Kidney epithelial cell (primary cell): Measurements from ENCODE around the gene ABCB11. TPM values are rescaled to one million over a fixed set of nuclear protein-coding genes. Genes with fewer than 3 reads are reported as not detected.

Experiments
- DNase-seq: peaks from one replicate; pipeline ENCODE4 v3.0.0-alpha.2; 2010; ENCODE audit warnings: low read depth
- H3K27me3 ChIP-seq: 2 replicates; pipeline ENCODE4 v1.6.0; 2011; ENCODE audit warnings: low read length; ENCODE audit not compliant: control insufficient read depth, insufficient read depth
- H3K36me3 ChIP-seq: 2 replicates; pipeline ENCODE4 v1.5.1; 2011; ENCODE audit warnings: low read length; ENCODE audit not compliant: control insufficient read depth, insufficient read depth
- H3K4me3 ChIP-seq: 2 replicates; pipeline ENCODE4 v1.5.1; 2011; ENCODE audit warnings: low read depth, mild to moderate bottlenecking, control low read depth, low read length
- total RNA-seq: library from RNA; depleted of rRNA; stranded (reverse); fragments of >200 nt; gene quantifications from 2 replicates; pipeline ENCODE4 v1.2.3, GENCODE V29; 2015
- TF ChIP-seq, protein P1 (sequence below): IDR thresholded peaks from 2 replicates; pipeline ENCODE4 v1.5.1; 2011; ENCODE audit warnings: mild to moderate bottlenecking, moderate library complexity, low read length, control low read depth, inconsistent platforms; ENCODE audit not compliant: insufficient read depth, poor library complexity, severe bottlenecking

The ABCB11 gene
- total RNA-seq, 1 donor from 2014 or later = not detected

- Histone ChIP-seq H3K36me3 (no peaks in the 10 kb centered on the region), H3K4me3 (no peak overlapping the region), H3K27me3 (no peaks in the 10 kb centered on the region)
- DNase-seq = no peak
- TF ChIP-seq, protein P1, sequence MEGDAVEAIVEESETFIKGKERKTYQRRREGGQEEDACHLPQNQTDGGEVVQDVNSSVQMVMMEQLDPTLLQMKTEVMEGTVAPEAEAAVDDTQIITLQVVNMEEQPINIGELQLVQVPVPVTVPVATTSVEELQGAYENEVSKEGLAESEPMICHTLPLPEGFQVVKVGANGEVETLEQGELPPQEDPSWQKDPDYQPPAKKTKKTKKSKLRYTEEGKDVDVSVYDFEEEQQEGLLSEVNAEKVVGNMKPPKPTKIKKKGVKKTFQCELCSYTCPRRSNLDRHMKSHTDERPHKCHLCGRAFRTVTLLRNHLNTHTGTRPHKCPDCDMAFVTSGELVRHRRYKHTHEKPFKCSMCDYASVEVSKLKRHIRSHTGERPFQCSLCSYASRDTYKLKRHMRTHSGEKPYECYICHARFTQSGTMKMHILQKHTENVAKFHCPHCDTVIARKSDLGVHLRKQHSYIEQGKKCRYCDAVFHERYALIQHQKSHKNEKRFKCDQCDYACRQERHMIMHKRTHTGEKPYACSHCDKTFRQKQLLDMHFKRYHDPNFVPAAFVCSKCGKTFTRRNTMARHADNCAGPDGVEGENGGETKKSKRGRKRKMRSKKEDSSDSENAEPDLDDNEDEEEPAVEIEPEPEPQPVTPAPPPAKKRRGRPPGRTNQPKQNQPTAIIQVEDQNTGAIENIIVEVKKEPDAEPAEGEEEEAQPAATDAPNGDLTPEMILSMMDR = no peak
Observed at GRCh38 chr2:168981651-168982050, 49.5 kb downstream of the ABCB11 start.

DNA sequence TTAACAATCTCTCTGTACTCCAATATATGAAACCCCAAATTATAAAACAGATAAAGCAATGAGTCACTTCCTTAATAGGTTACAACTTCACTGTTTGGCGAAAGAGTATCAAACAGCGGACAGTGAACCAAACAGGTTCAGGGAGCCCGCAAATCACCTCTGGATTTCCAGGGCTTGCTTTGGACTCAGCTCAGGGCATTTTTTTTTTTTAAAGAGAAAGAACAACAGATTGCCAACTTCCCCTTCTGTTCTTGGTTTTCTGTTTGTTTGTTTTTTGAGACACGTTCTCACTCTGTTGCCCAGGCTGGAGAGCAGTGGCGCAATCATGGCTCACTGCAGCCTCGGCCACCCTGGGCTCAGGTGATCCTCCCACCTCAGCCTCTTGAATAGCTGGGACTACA, 52.7 kb downstream of the ABCB11 start:
- Histone ChIP-seq H3K27me3 (no peaks in the 10 kb centered on the region), H3K36me3 (no peaks in the 10 kb centered on the region), H3K4me3 (no peak overlapping the region)
- TF ChIP-seq, protein P1 = no peak
- no peak for DNase-seq

GRCh38 chr2:168977608-168978007, 53.5 kb downstream of the ABCB11 start:
- Histone ChIP-seq H3K36me3 (no peaks in the 10 kb centered on the region), H3K27me3 (no peaks in the 10 kb centered on the region), H3K4me3 (no peak overlapping the region)
- TF ChIP-seq, protein P1 = no peak
- no peak for DNase-seq

- DNase-seq = no peak
- TF ChIP-seq, protein P1 = no peak
- no peak overlapping the region for H3K4me3 ChIP-seq
- no peaks in the 10 kb centered on the region for H3K36me3 ChIP-seq
- no peaks in the 10 kb centered on the region for H3K27me3 ChIP-seq
Observed at GRCh38 chr2:168976034-168976654, 55.0 kb downstream of the ABCB11 start.

- no peaks in the 10 kb centered on the region for H3K36me3 ChIP-seq
- TF ChIP-seq, protein P1 = no peak
- H3K4me3 ChIP-seq = no peak overlapping the region
- H3K27me3 ChIP-seq = no peaks in the 10 kb centered on the region
- no peak for DNase-seq
Observed at GRCh38 chr2:168974428-168974827, 56.7 kb downstream of the ABCB11 start.

- no peaks in the 10 kb centered on the region for H3K27me3 ChIP-seq
- DNase-seq = no peak
- TF ChIP-seq, protein P1 = no peak
Observed at GRCh38 chr2:168971261-168971660, 59.9 kb downstream of the ABCB11 start.

More at GRCh38 chr2:168971261-168971660, 59.9 kb downstream of the ABCB11 start:
- H3K4me3 ChIP-seq = no peak overlapping the region
- no peaks in the 10 kb centered on the region for H3K36me3 ChIP-seq
